ENCODE results near the gene LRP1B.

The LRP1B gene

DNA sequence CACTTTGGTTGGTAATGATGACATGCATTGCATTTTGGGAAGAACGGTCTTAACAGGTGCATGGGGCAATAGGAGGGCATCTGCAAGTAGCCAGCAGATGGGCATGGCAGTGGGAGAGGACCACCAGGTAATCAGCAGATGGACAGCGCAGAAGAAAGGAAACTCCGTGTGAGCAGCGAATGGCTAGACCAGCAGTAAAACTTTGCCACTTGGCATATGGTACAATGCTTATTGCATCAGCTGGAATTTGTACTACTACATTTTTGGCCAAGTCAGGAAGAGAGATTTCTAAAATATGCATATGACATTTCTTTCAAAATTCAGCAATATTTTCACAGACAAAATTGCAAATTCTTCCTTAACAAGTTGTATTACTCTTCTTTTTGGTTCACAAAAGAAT is 768.5 kb downstream of the LRP1B start:
- H3K27ac Mint-ChIP-seq = no peak overlapping the region
- no peak for ATAC-seq (ENCODE audit: low read depth)
- H3K27me3 Mint-ChIP-seq = no peaks in the 10 kb centered on the region
- DNase-seq (ENCODE audit: low spot score in 2 of 2) = no peak
- no peaks in the 10 kb centered on the region for H3K9me3 Mint-ChIP-seq
- H3K4me1 Mint-ChIP-seq = no peaks in the 10 kb centered on the region
- no peak overlapping the region for H3K4me3 Mint-ChIP-seq
- no peaks in the 10 kb centered on the region for H3K36me3 Mint-ChIP-seq

DNA sequence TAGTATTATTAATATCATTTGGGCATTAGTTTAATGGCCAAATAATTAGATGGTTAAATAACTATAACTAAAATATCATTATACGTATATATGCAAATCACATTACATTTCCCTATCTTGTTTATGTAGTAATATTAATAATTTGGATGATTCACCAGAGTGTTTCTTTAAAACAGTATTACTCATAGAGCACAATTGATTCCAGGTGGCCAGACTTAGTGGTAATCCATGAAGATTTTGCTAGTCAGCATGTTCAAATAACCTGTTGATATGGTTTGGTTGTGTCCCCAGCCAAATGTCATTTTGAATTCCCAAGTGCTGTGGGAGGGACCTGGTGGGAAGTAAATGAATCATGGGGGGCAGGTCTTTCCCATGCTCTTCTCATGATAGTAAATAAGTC is 782.3 kb downstream of the LRP1B start:
- H3K4me1 Mint-ChIP-seq = no peaks in the 10 kb centered on the region
- no peaks in the 10 kb centered on the region for H3K27me3 Mint-ChIP-seq
- no peak for DNase-seq (ENCODE audit: low spot score in 2 of 2)
- H3K27ac Mint-ChIP-seq = no peak overlapping the region
- no peak overlapping the region for H3K4me3 Mint-ChIP-seq
- no peaks in the 10 kb centered on the region for H3K36me3 Mint-ChIP-seq
- no peak for ATAC-seq (ENCODE audit: low read depth)
- H3K9me3 Mint-ChIP-seq = peaks cover 5% of the 10 kb centered on the region

DNA sequence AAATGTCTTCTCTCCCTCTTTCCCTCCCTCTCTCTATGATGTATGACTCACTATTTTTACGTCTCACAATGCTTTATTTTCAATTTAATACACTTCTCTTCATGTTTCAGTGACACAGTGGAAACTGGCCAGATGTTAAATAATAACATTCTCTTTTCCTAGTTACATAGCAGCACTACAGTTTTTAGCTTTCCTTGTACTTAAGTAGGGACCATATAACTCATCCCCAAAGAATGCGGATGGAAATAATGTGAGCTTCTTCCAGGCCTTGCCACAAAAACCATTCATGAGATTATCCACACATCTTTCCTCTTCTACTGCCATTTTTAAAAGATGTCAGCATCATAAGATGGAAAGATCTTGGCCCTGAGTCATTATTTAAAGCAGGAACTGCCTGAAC is 789.4 kb downstream of the LRP1B start:
- Mint-ChIP-seq H3K36me3 (no peaks in the 10 kb centered on the region), H3K27ac (no peak overlapping the region), H3K4me3 (no peak overlapping the region), H3K4me1 (no peaks in the 10 kb centered on the region), H3K9me3 (peaks cover 6% of the 10 kb centered on the region), H3K27me3 (no peaks in the 10 kb centered on the region)
- no peak for DNase-seq (ENCODE audit: low spot score in 2 of 2)
- ATAC-seq (ENCODE audit: low read depth) = no peak

DNA sequence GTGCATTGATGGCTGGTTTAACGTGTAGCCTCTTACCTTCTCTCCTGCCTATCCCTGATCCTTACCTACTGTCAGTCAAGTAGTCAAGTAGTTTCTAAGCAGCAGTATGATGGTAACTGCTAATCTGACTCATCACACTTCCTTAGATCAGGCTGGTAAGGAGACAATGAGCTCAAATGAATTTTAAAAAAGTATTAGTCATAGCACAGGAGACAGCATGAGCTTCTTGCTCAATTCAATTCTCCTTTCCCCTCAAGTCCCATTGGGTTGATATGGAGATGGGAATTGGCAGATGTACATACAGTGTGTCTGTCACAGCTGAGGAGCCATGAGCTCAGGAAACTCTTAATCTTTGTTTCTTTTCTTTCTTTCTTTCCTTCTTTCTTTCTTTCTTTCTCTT is 799.7 kb downstream of the LRP1B start:
- no peak for DNase-seq (ENCODE audit: low spot score in 2 of 2)

GRCh38 chr2:141329964-141330363 is 800.9 kb downstream of the LRP1B start:
- no peaks in the 10 kb centered on the region for H3K4me1 Mint-ChIP-seq
- no peak overlapping the region for H3K27ac Mint-ChIP-seq
- H3K4me3 Mint-ChIP-seq = no peak overlapping the region
- H3K27me3 Mint-ChIP-seq = no peaks in the 10 kb centered on the region
- ATAC-seq (ENCODE audit: low read depth) (no peak), DNase-seq (ENCODE audit: low spot score in 2 of 2) (no peak)
- H3K36me3 Mint-ChIP-seq = no peaks in the 10 kb centered on the region
- no peaks in the 10 kb centered on the region for H3K9me3 Mint-ChIP-seq

More for the DNA sequence above, 799.7 kb downstream of the LRP1B start:
- Mint-ChIP-seq H3K4me1 (no peaks in the 10 kb centered on the region), H3K27me3 (no peaks in the 10 kb centered on the region), H3K27ac (no peak overlapping the region), H3K36me3 (no peaks in the 10 kb centered on the region), H3K9me3 (no peaks in the 10 kb centered on the region), H3K4me3 (no peak overlapping the region)
- ATAC-seq (ENCODE audit: low read depth) = no peak

GRCh38 chr2:141323571-141323970 is 807.2 kb downstream of the LRP1B start:
- Mint-ChIP-seq H3K4me1 (no peaks in the 10 kb centered on the region), H3K27me3 (no peaks in the 10 kb centered on the region), H3K4me3 (no peak overlapping the region), H3K9me3 (peaks cover 4% of the 10 kb centered on the region), H3K27ac (no peak overlapping the region), H3K36me3 (no peaks in the 10 kb centered on the region)
- ATAC-seq (ENCODE audit: low read depth) (no peak), DNase-seq (ENCODE audit: low spot score in 2 of 2) (no peak)

DNA sequence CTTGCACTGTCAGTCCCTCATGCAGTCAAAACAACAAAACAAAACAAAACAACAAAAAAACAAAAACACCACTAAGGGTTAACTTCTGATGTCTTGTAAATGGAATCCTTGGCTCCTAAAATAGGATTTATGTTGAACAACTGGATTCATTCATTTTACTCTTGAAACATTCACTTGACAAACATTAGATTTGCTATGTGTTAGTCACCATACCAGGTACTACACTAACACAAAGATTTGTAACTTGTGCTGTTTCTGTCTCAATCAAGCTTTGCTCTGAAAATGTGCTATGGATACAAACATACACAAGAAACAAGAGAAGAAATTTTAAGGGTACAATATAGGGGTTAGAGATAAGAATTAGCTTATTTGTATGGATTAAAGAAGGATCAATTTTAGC is 812.8 kb downstream of the LRP1B start:
- Mint-ChIP-seq H3K27me3 (no peaks in the 10 kb centered on the region), H3K27ac (no peak overlapping the region), H3K36me3 (no peaks in the 10 kb centered on the region), H3K4me1 (no peaks in the 10 kb centered on the region), H3K4me3 (no peak overlapping the region), H3K9me3 (no peaks in the 10 kb centered on the region)
- ATAC-seq (ENCODE audit: low read depth) = no peak
- no peak for DNase-seq (ENCODE audit: low spot score in 2 of 2)

DNA sequence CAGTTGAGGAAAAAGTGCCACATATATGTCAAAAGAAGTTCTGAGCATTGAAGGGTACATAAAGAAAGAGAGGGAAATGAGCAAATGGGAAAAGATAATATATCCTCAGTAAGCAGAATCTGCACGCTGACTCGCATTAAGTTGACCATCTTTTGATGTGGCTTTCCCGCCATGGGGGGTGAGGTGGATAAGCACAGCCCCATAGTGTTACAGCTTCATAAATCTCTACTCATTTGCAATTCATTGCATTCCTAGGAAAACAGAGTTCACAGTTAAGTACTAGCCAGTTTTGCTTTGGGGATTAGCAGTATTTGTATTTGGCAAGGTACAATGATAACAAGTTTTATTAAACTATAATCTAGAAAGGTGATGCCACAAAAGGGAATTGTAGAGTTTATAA is 814.2 kb downstream of the LRP1B start:
- H3K4me1 Mint-ChIP-seq = no peaks in the 10 kb centered on the region
- H3K4me3 Mint-ChIP-seq = no peak overlapping the region
- H3K36me3 Mint-ChIP-seq = no peaks in the 10 kb centered on the region
- H3K9me3 Mint-ChIP-seq = no peaks in the 10 kb centered on the region
- ATAC-seq (ENCODE audit: low read depth) (no peak), DNase-seq (ENCODE audit: low spot score in 2 of 2) (no peak)
- no peak overlapping the region for H3K27ac Mint-ChIP-seq
- no peaks in the 10 kb centered on the region for H3K27me3 Mint-ChIP-seq

- Mint-ChIP-seq H3K27ac (no peak overlapping the region), H3K4me1 (no peaks in the 10 kb centered on the region), H3K27me3 (no peaks in the 10 kb centered on the region), H3K4me3 (no peak overlapping the region), H3K9me3 (no peaks in the 10 kb centered on the region), H3K36me3 (no peaks in the 10 kb centered on the region)
- DNase-seq (ENCODE audit: low spot score in 2 of 2) (no peak), ATAC-seq (ENCODE audit: low read depth) (no peak)
These were observed 814.7 kb downstream of the LRP1B start for GRCh38 chr2:141316103-141316502.

GRCh38 chr2:141313972-141314371 is 816.8 kb downstream of the LRP1B start:
- Mint-ChIP-seq H3K36me3 (no peaks in the 10 kb centered on the region), H3K9me3 (peaks cover 1% of the 10 kb centered on the region), H3K27me3 (no peaks in the 10 kb centered on the region), H3K4me1 (no peaks in the 10 kb centered on the region), H3K27ac (no peak overlapping the region), H3K4me3 (no peak overlapping the region)
- no peak for ATAC-seq (ENCODE audit: low read depth)
- DNase-seq (ENCODE audit: low spot score in 2 of 2) = no peak

GRCh38 chr2:141311430-141311829 is 819.4 kb downstream of the LRP1B start:
- Mint-ChIP-seq H3K4me3 (no peak overlapping the region), H3K27ac (no peak overlapping the region), H3K9me3 (peaks cover 1% of the 10 kb centered on the region), H3K27me3 (no peaks in the 10 kb centered on the region), H3K4me1 (no peaks in the 10 kb centered on the region), H3K36me3 (no peaks in the 10 kb centered on the region)
- ATAC-seq (ENCODE audit: low read depth) = no peak
- DNase-seq (ENCODE audit: low spot score in 2 of 2) = no peak

- H3K4me3 Mint-ChIP-seq = no peak overlapping the region
- no peaks in the 10 kb centered on the region for H3K27me3 Mint-ChIP-seq
- ATAC-seq (ENCODE audit: low read depth) = no peak
- H3K36me3 Mint-ChIP-seq = no peaks in the 10 kb centered on the region
- H3K9me3 Mint-ChIP-seq = peaks cover 3% of the 10 kb centered on the region
- no peak for DNase-seq (ENCODE audit: low spot score in 2 of 2)
- no peak overlapping the region for H3K27ac Mint-ChIP-seq
- no peaks in the 10 kb centered on the region for H3K4me1 Mint-ChIP-seq
These were observed 824.4 kb downstream of the LRP1B start for GRCh38 chr2:141306368-141306767.

- H3K36me3 Mint-ChIP-seq = no peaks in the 10 kb centered on the region
- no peak for ATAC-seq (ENCODE audit: low read depth)
These were observed 829.3 kb downstream of the LRP1B start for GRCh38 chr2:141301551-141301950.

GRCh38 chr2:141280037-141280436 is 850.8 kb downstream of the LRP1B start:
- ATAC-seq (ENCODE audit: low read depth) (no peak), DNase-seq (ENCODE audit: low spot score in 2 of 2) (no peak)
- no peak overlapping the region for H3K4me3 Mint-ChIP-seq
- H3K36me3 Mint-ChIP-seq = no peaks in the 10 kb centered on the region
- no peaks in the 10 kb centered on the region for H3K27me3 Mint-ChIP-seq
- no peak overlapping the region for H3K27ac Mint-ChIP-seq
- H3K4me1 Mint-ChIP-seq = no peaks in the 10 kb centered on the region
- H3K9me3 Mint-ChIP-seq = no peaks in the 10 kb centered on the region

More at GRCh38 chr2:141301551-141301950, 829.3 kb downstream of the LRP1B start:
- H3K27me3 Mint-ChIP-seq = no peaks in the 10 kb centered on the region
- H3K4me3 Mint-ChIP-seq = no peak overlapping the region
- no peak for DNase-seq (ENCODE audit: low spot score in 2 of 2)
- H3K4me1 Mint-ChIP-seq = no peaks in the 10 kb centered on the region
- peaks cover 2% of the 10 kb centered on the region for H3K9me3 Mint-ChIP-seq
- no peak overlapping the region for H3K27ac Mint-ChIP-seq

GRCh38 chr2:141271346-141271745 is 859.5 kb downstream of the LRP1B start:
- peaks cover 8% of the 10 kb centered on the region for H3K9me3 Mint-ChIP-seq
- no peak overlapping the region for H3K4me3 Mint-ChIP-seq
- no peaks in the 10 kb centered on the region for H3K36me3 Mint-ChIP-seq
- DNase-seq (ENCODE audit: low spot score in 2 of 2) = no peak
- ATAC-seq (ENCODE audit: low read depth) = no peak
- no peaks in the 10 kb centered on the region for H3K4me1 Mint-ChIP-seq
- no peaks in the 10 kb centered on the region for H3K27me3 Mint-ChIP-seq
- no peak overlapping the region for H3K27ac Mint-ChIP-seq

GRCh38 chr2:141264848-141265247 is 866.0 kb downstream of the LRP1B start:
- ATAC-seq (ENCODE audit: low read depth) (no peak), DNase-seq (ENCODE audit: low spot score in 2 of 2) (no peak)
- Mint-ChIP-seq H3K27ac (no peak overlapping the region), H3K9me3 (peaks cover 2% of the 10 kb centered on the region), H3K4me3 (no peak overlapping the region), H3K36me3 (no peaks in the 10 kb centered on the region), H3K4me1 (no peaks in the 10 kb centered on the region), H3K27me3 (no peaks in the 10 kb centered on the region)

All from memory B cell (primary cell).